Measurements from ENCODE around the gene BORCS5. TPM values are rescaled to one million over a fixed set of nuclear protein-coding genes. Genes with fewer than 3 reads are reported as not detected.

Gene BORCS5
- 8.6 and 9.8 TPM in 2 replicates for total RNA-seq

DNA sequence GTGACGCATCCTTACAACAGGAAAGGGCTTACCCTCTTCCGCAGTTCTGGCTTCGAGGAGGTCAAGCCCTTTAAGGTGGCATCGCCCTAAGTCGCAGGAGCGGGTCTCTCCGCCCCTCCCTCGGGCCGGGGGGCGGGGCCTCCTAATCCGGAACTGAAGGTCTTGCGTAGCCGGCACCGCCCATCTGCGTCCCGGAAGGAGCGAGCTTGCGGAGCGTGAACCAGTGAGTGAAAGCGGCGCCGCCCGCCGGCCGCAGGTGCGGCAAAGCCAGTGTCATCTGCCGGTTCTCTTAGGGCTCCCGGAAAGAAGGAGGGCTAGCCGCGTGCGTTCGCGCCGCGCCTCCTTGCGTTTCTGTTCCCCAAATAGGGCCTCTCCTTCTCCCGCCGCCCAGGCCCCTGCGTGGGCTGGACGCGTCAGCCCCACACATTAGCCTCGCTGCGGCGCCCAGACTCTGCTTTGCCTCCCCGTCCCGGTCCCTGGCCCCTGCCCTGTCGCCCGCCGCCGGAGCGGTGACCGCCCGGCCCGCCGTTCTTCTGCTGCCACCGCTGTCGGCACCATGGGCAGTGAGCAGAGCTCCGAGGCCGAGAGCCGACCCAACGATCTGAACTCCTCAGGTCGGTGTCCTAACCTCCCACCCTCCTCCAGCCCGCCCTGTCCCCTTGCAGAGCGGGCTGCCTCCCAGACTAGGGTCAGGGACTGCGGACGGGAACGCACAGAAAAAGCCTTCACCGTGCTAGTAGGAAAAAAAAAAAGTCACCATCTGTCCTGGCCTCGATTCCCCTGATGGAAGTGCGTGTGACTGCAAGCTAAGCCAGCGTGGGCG is at the start of gene BORCS5:
Gene BORCS5, plus strand, starts transcription at position 183 of the 823 bp plus-strand sequence. Its CDS starts 374 bp downstream, at position 557.

GRCh38 chr12:12349711-12350665 is 6.9 kb upstream of the BORCS5 start, which contains the start of gene MANSC1:
Gene MANSC1 (minus strand): TSS chr12:12350242. CDS start chr12:12343314, 6,928 bp downstream.

Other genes starting within 250 kb of the BORCS5 start
- gene LRP6, start 90.0 kb upstream of the BORCS5 start, total RNA-seq, result 18.0 and 21.2 TPM in 2 replicates
- gene MANSC1, start 6.8 kb upstream of the BORCS5 start, total RNA-seq, result 5.1 and 6.4 TPM in 2 replicates
- 16.1 and 23.3 TPM in 2 replicates for gene DUSP16, start 205.8 kb downstream of the BORCS5 start, total RNA-seq